Measurements from ENCODE around the gene PIGZ. TPM values are rescaled to one million over a fixed set of nuclear protein-coding genes. Genes with fewer than 3 reads are reported as not detected.

The PIGZ gene
- total and polyA plus RNA-seq, 4 donors: 0.99 to 2.4 (median 1.6) TPM

- no peak for DNase-seq (ENCODE audit: low spot score)
- Histone ChIP-seq H3K4me3 (ENCODE audit: low read depth in 1 of 3, low read length in 3 of 3) (no peak overlapping the region), H3K9ac (ENCODE audit: low read depth in 1 of 2, low read length in 2 of 2) (no peak overlapping the region), H3K4me1 (ENCODE audit: control insufficient read depth in 4 of 4, insufficient read depth in 4 of 4, low read length in 3 of 4) (no peaks in the 10 kb centered on the region), H3K36me3 (ENCODE audit: control insufficient read depth in 4 of 4, insufficient read depth in 3 of 4, low read depth in 1 of 4, low read length in 3 of 4) (no peaks in the 10 kb centered on the region), H3K27ac (ENCODE audit: low read depth in 1 of 2, low read length in 2 of 2) (no peak overlapping the region), H3K27me3 (ENCODE audit: control insufficient read depth in 4 of 4, insufficient read depth in 4 of 4, low read length in 3 of 4) (no peaks in the 10 kb centered on the region), H3K9me3 (ENCODE audit: control insufficient read depth in 4 of 4, low read length in 3 of 4) (no peaks in the 10 kb centered on the region)
- TF ChIP-seq JUND (IDR thresholded peaks at IDR 0.05) (no peak), EGR1 (IDR thresholded peaks at IDR 0.05; ENCODE audit: low read depth in 2 of 2) (no peak), MAX (IDR thresholded peaks at IDR 0.05) (no peak), ATF3 (IDR thresholded peaks at IDR 0.05) (no peak)
- 87% methylated on average over 30 of the region's 30 CpGs for WGBS
Measured at GRCh38 chr3:197010556-197011351, 42.1 kb upstream of the PIGZ start.

GRCh38 chr3:197009532-197010019 lies 40.9 kb upstream of the PIGZ start:
- H3K9me3 ChIP-seq (ENCODE audit: control insufficient read depth in 4 of 4, low read length in 3 of 4): no peaks in the 10 kb centered on the region
- TF ChIP-seq ZBTB33 (IDR thresholded peaks at IDR 0.05): no peak
- TF ChIP-seq JUND (IDR thresholded peaks at IDR 0.05): no peak
- no peak for TF ChIP-seq MAX (IDR thresholded peaks at IDR 0.05)
- TF ChIP-seq FOXA2 (IDR thresholded peaks at IDR 0.05): no peak
- no peak for TF ChIP-seq FOXA1 (IDR thresholded peaks at IDR 0.05)
- no peak for TF ChIP-seq RAD21 (IDR thresholded peaks at IDR 0.05)
- TF ChIP-seq ATF3 (IDR thresholded peaks at IDR 0.05): no peak
- no peak for TF ChIP-seq SP1 (IDR thresholded peaks at IDR 0.05)
- TF ChIP-seq NR2F2 (IDR thresholded peaks at IDR 0.05): no peak
- TF ChIP-seq TAF1 (conservative IDR thresholded peaks at IDR 0.05): no peak
- no peak for TF ChIP-seq REST (IDR thresholded peaks at IDR 0.05)
- no peak for TF ChIP-seq EGR1 (IDR thresholded peaks at IDR 0.05; ENCODE audit: low read depth in 2 of 2)
- TF ChIP-seq CTCF (IDR thresholded peaks at IDR 0.05; ENCODE audit: low read depth, low read length, missing input control): no peak
- no peak for TF ChIP-seq HNF4G (IDR thresholded peaks at IDR 0.05)
- no peak for TF ChIP-seq YY1 (IDR thresholded peaks at IDR 0.05)
- TF ChIP-seq GABPA (IDR thresholded peaks at IDR 0.05 in 1 of 2, conservative IDR thresholded peaks at IDR 0.05 in 1 of 2): no peak
- TF ChIP-seq RXRA (IDR thresholded peaks at IDR 0.05): no peak
- TF ChIP-seq HNF4A (conservative IDR thresholded peaks at IDR 0.05): no peak
- H3K9ac ChIP-seq (ENCODE audit: low read depth in 1 of 2, low read length in 2 of 2): no peak overlapping the region
- no peaks in the 10 kb centered on the region for H3K4me1 ChIP-seq (ENCODE audit: control insufficient read depth in 4 of 4, insufficient read depth in 4 of 4, low read length in 3 of 4)
- no peak overlapping the region for H3K27ac ChIP-seq (ENCODE audit: low read depth in 1 of 2, low read length in 2 of 2)
- no peak overlapping the region for H3K4me3 ChIP-seq (ENCODE audit: low read depth in 1 of 3, low read length in 3 of 3)
- H3K36me3 ChIP-seq (ENCODE audit: control insufficient read depth in 4 of 4, insufficient read depth in 3 of 4, low read depth in 1 of 4, low read length in 3 of 4): no peaks in the 10 kb centered on the region
- no peaks in the 10 kb centered on the region for H3K27me3 ChIP-seq (ENCODE audit: control insufficient read depth in 4 of 4, insufficient read depth in 4 of 4, low read length in 3 of 4)
- WGBS: 94% methylated on average over 20 of the region's 20 CpGs
- DNase-seq (ENCODE audit: low spot score): no peak
